T-cell (primary cell): ENCODE results near the gene SAMD5. TPM values are rescaled to one million over a fixed set of nuclear protein-coding genes. Genes with fewer than 3 reads are reported as not detected.

Source experiments
- ATAC-seq, 4 experiments: fragments of 200-7000 bp in 3 of 4; fragments of 150-1000 bp in 1 of 4; cut with Tn5 transposase; replicated peaks in 1 of 4; 1 replicate in 3 of 4; 2 replicates in 1 of 4; pipeline ENCODE4 v1.10.0; 2021; ENCODE audit warnings: moderate library complexity in 3 of 4, mild to moderate bottlenecking in 2 of 4, moderate number of reproducible peaks in 1 of 4
- CTCF ChIA-PET, 2 donors: fragments of 300-600 bp; sonication (Branson Sonifier 250); formaldehyde crosslinking; loops; one replicate each; lab custom pipeline; 2022; ENCODE audit warnings: antibody characterized with exemption in 2 of 2; lab: Charles Lee
- POLR2A ChIA-PET, 2 donors: fragments of 300-600 bp; sonication (Branson Sonifier 250); formaldehyde crosslinking; loops; one replicate each; lab custom pipeline; 2022; ENCODE audit warnings: antibody characterized with exemption in 2 of 2; lab: Charles Lee
- DNase-seq, 35 experiments: peaks; one replicate each; pipeline versions ENCODE4 v3.0.0 to v3.0.0-alpha.2; 2013 to 2023
- H3K27ac ChIP-seq: one replicate; pipeline ENCODE4 v1.5.1; 2013; ENCODE audit warnings: low read length
- H3K27me3 ChIP-seq, 2 experiments: replicated peaks in 1 of 2; 1 replicate in 1 of 2; 2 replicates in 1 of 2; pipeline versions ENCODE4 v1.6.1 to v1.7.0; 2013; ENCODE audit warnings: low read length in 1 of 2, mixed read lengths in 1 of 2; ENCODE audit not compliant: control insufficient read depth in 2 of 2, insufficient read depth in 2 of 2; ENCODE audit errors: extremely low read depth in 1 of 2
- H3K36me3 ChIP-seq, 2 donors: 1 replicate in 1 of 2; 2 replicates in 1 of 2; pipeline versions ENCODE4 v1.6.1 to v1.7.0; 2013; ENCODE audit warnings: low read length in 1 of 2; ENCODE audit not compliant: control insufficient read depth in 2 of 2, insufficient read depth in 1 of 2; ENCODE audit errors: extremely low read depth in 1 of 2
- H3K4me1 ChIP-seq, 2 experiments: 1 replicate in 1 of 2; 2 replicates in 1 of 2; pipeline versions ENCODE4 v1.6.1 to v1.7.0; 2013; ENCODE audit warnings: low read length in 2 of 2, mixed read lengths in 1 of 2; ENCODE audit not compliant: insufficient read depth in 2 of 2, control insufficient read depth in 1 of 2; ENCODE audit errors: extremely low read depth in 1 of 2
- H3K4me3 ChIP-seq, 2 donors: 1 replicate in 1 of 2; 2 replicates in 1 of 2; pipeline versions ENCODE4 v1.5.1 to v1.7.0; 2013; ENCODE audit warnings: mild to moderate bottlenecking in 2 of 2, low read length in 1 of 2, moderate library complexity in 1 of 2; ENCODE audit not compliant: control insufficient read depth in 1 of 2; ENCODE audit errors: extremely low read depth in 1 of 2
- H3K9me3 ChIP-seq: 2 replicates; pipeline ENCODE4 v1.7.0; 2013
- H3K27ac Mint-ChIP-seq, 2 donors: one replicate each; pipeline ENCODE4 v1.8.0; 2020 to 2021; ENCODE audit warnings: mild to moderate bottlenecking in 2 of 2, mixed read lengths in 2 of 2
- H3K27me3 Mint-ChIP-seq, 2 donors: one replicate each; pipeline ENCODE4 v1.8.0; 2021 to 2022; ENCODE audit warnings: mixed read lengths in 2 of 2
- H3K36me3 Mint-ChIP-seq: one replicate; pipeline ENCODE4 v1.8.0; 2021; ENCODE audit warnings: mixed read lengths
- H3K4me1 Mint-ChIP-seq, 3 donors: one replicate each; pipeline ENCODE4 v1.8.0; 2020 to 2022; ENCODE audit warnings: mixed read lengths in 3 of 3, mild to moderate bottlenecking in 1 of 3
- H3K4me3 Mint-ChIP-seq, 3 donors: one replicate each; pipeline ENCODE4 v1.8.0; 2020 to 2022; ENCODE audit warnings: mild to moderate bottlenecking in 3 of 3, mixed read lengths in 3 of 3, moderate library complexity in 3 of 3
- H3K9me3 Mint-ChIP-seq, 3 donors: one replicate each; pipeline ENCODE4 v1.8.0; 2020 to 2022; ENCODE audit warnings: mixed read lengths in 3 of 3
- WGBS: methylation state at CpG from one replicate; pipeline ENCODE4 v1.1.5; 2013; ENCODE audit warnings: missing lambda C conversion rate; ENCODE audit not compliant: insufficient coverage; 5-methylcytosine and 5-hydroxymethylcytosine counted together
- total RNA-seq, 35 experiments: library from RNA in 6 of 35; stranded (reverse) in 6 of 35; fragments of 120-200 nt in 1 of 35; gene quantifications; one replicate each; pipeline versions ENCODE4 v1.2.1 to v1.2.4 and lab custom pipeline; 2013 to 2026

The SAMD5 gene
- total RNA-seq, 5 donors from 2014 or later (not counting 1 experiment from before 2014, with no cell fraction given): not detected

GRCh38 chr6:147567141-147567805 lies 58.8 kb downstream of the SAMD5 start:
- H3K36me3 Mint-ChIP-seq: no peaks in the 10 kb centered on the region
- CTCF ChIA-PET: interaction anchor here in 1 of 2 donors (0.6 kb wide), 1 partner anchor 900 kb away, joined by 7 read pairs; no protein-coding TSS in a partner anchor
- no peaks in the 10 kb centered on the region for H3K9me3 Mint-ChIP-seq
- H3K27ac Mint-ChIP-seq: no peak overlapping the region
- Histone ChIP-seq H3K9me3 (no peaks in the 10 kb centered on the region), H3K4me1 (no peaks in the 10 kb centered on the region), H3K4me3 (no peak overlapping the region), H3K36me3 (no peaks in the 10 kb centered on the region), H3K27ac (no peak overlapping the region), H3K27me3 (peaks cover 0 to 3% of the 10 kb centered on the region in 2 experiments)
- ATAC-seq: no peak
- POLR2A ChIA-PET: no interaction called here
- no peak overlapping the region for H3K4me3 Mint-ChIP-seq
- WGBS: no CpG with 5 or more reads among the region's 3 CpGs
- no peaks in the 10 kb centered on the region for H3K4me1 Mint-ChIP-seq
- peaks cover 4 to 9% of the 10 kb centered on the region in 2 donors for H3K27me3 Mint-ChIP-seq
- DNase-seq: no peak

GRCh38 chr6:147569788-147570187 lies 61.3 kb downstream of the SAMD5 start:
- Histone ChIP-seq H3K36me3 (no peaks in the 10 kb centered on the region), H3K9me3 (no peaks in the 10 kb centered on the region), H3K4me1 (no peaks in the 10 kb centered on the region), H3K4me3 (no peak overlapping the region), H3K27me3 (peaks cover 0 to 3% of the 10 kb centered on the region in 2 experiments), H3K27ac (no peak overlapping the region)
- Mint-ChIP-seq H3K4me1 (no peaks in the 10 kb centered on the region), H3K9me3 (no peaks in the 10 kb centered on the region), H3K27ac (no peak overlapping the region), H3K4me3 (no peak overlapping the region), H3K27me3 (peaks cover 4 to 14% of the 10 kb centered on the region in 2 donors), H3K36me3 (no peaks in the 10 kb centered on the region)
- DNase-seq (no peak), ATAC-seq (no peak)
- ChIA-PET CTCF (interaction anchor here in 1 of 2 donors (0.7 kb wide), 1 partner anchor 896 kb away, joined by 8 read pairs; no protein-coding TSS in a partner anchor), POLR2A (no interaction called here)
- WGBS: 80% methylated on average over 3 of the region's 7 CpGs

GRCh38 chr6:147570681-147571080 lies 62.2 kb downstream of the SAMD5 start:
- Histone ChIP-seq H3K27ac (no peak overlapping the region), H3K4me1 (no peaks in the 10 kb centered on the region), H3K4me3 (no peak overlapping the region), H3K36me3 (no peaks in the 10 kb centered on the region), H3K9me3 (no peaks in the 10 kb centered on the region), H3K27me3 (no peaks in the 10 kb centered on the region)
- no peak for ATAC-seq
- WGBS: no CpG with 5 or more reads among the region's 2 CpGs
- no peak overlapping the region for H3K27ac Mint-ChIP-seq
- ChIA-PET CTCF (no interaction called here), POLR2A (no interaction called here)
- H3K27me3 Mint-ChIP-seq: peaks cover 0 to 11% of the 10 kb centered on the region in 2 donors
- no peaks in the 10 kb centered on the region for H3K4me1 Mint-ChIP-seq
- H3K36me3 Mint-ChIP-seq: no peaks in the 10 kb centered on the region
- no peak overlapping the region for H3K4me3 Mint-ChIP-seq
- DNase-seq: no peak
- H3K9me3 Mint-ChIP-seq: no peaks in the 10 kb centered on the region

GRCh38 chr6:147577488-147577887 lies 69.0 kb downstream of the SAMD5 start:
- no peak overlapping the region for H3K4me3 Mint-ChIP-seq
- POLR2A ChIA-PET: no interaction called here
- peaks cover 7 to 15% (median 12%) of the 10 kb centered on the region in 3 donors for H3K9me3 Mint-ChIP-seq

GRCh38 chr6:147578159-147578558 lies 69.7 kb downstream of the SAMD5 start:
- ChIA-PET CTCF (no interaction called here), POLR2A (no interaction called here)
- Mint-ChIP-seq H3K4me3 (no peak overlapping the region), H3K27ac (no peak overlapping the region), H3K4me1 (no peaks in the 10 kb centered on the region), H3K27me3 (peaks cover 0 to 11% of the 10 kb centered on the region in 2 donors), H3K36me3 (no peaks in the 10 kb centered on the region), H3K9me3 (peaks cover 7 to 15% (median 12%) of the 10 kb centered on the region in 3 donors)
- Histone ChIP-seq H3K36me3 (no peaks in the 10 kb centered on the region), H3K9me3 (no peaks in the 10 kb centered on the region), H3K4me1 (no peaks in the 10 kb centered on the region), H3K27ac (no peak overlapping the region), H3K4me3 (no peak overlapping the region), H3K27me3 (no peaks in the 10 kb centered on the region)
- DNase-seq (no peak), ATAC-seq (no peak)
- no CpG with 5 or more reads among the region's 2 CpGs for WGBS

More at GRCh38 chr6:147577488-147577887, 69.0 kb downstream of the SAMD5 start:
- Histone ChIP-seq H3K9me3 (no peaks in the 10 kb centered on the region), H3K27me3 (no peaks in the 10 kb centered on the region), H3K27ac (no peak overlapping the region), H3K4me1 (no peaks in the 10 kb centered on the region), H3K36me3 (no peaks in the 10 kb centered on the region), H3K4me3 (no peak overlapping the region)
- Mint-ChIP-seq H3K27ac (no peak overlapping the region), H3K36me3 (no peaks in the 10 kb centered on the region), H3K27me3 (peaks cover 0 to 15% of the 10 kb centered on the region in 2 donors), H3K4me1 (no peaks in the 10 kb centered on the region)
- DNase-seq (no peak), ATAC-seq (no peak)
- CTCF ChIA-PET: no interaction called here

GRCh38 chr6:147578883-147579282 lies 70.4 kb downstream of the SAMD5 start:
- no CpG with 5 or more reads among the region's 2 CpGs for WGBS
- Mint-ChIP-seq H3K27me3 (peaks cover 0 to 10% of the 10 kb centered on the region in 2 donors), H3K4me1 (no peaks in the 10 kb centered on the region), H3K27ac (no peak overlapping the region), H3K36me3 (no peaks in the 10 kb centered on the region), H3K4me3 (no peak overlapping the region), H3K9me3 (peaks cover 7 to 15% (median 12%) of the 10 kb centered on the region in 3 donors)
- Histone ChIP-seq H3K36me3 (no peaks in the 10 kb centered on the region), H3K27me3 (no peaks in the 10 kb centered on the region), H3K4me3 (no peak overlapping the region), H3K27ac (no peak overlapping the region), H3K4me1 (no peaks in the 10 kb centered on the region), H3K9me3 (no peaks in the 10 kb centered on the region)
- DNase-seq (no peak), ATAC-seq (no peak)
- CTCF ChIA-PET: no interaction called here
- POLR2A ChIA-PET: no interaction called here
